GM12891 (cell line): Measurements from ENCODE around the gene ADCY1.

ENCODE experiments used
- POLR2A ChIP-seq: IDR thresholded peaks from 2 replicates; pipeline ENCODE4 v1.6.1; 2011; ENCODE audit warnings: low read depth, low read length, control low read depth
- POLR2AphosphoS5 ChIP-seq: IDR thresholded peaks from 2 replicates; pipeline ENCODE4 v1.6.1; 2011; ENCODE audit warnings: low read depth, low read length, control low read depth
- POU2F2 ChIP-seq: IDR thresholded peaks from 2 replicates; pipeline ENCODE4 v1.6.1; 2011; ENCODE audit warnings: low read depth, mild to moderate bottlenecking, control low read depth, low read length, moderate library complexity
- TAF1 ChIP-seq: IDR thresholded peaks from 2 replicates; pipeline ENCODE4 v1.6.1; 2011; ENCODE audit warnings: low read depth, low read length, control low read depth

GRCh38 chr7:45617166-45617565 lies 43.0 kb downstream of the ADCY1 start:
- no peak for TF ChIP-seq POLR2AphosphoS5
- no peak for TF ChIP-seq POLR2A
- no peak for TF ChIP-seq TAF1
- no peak for TF ChIP-seq POU2F2
